Stimulated activated CD4-positive, alpha-beta T cell treated with anti-CD3 and anti-CD28 coated beads, Interleukin-12 subunit alpha, Interleukin-12 subunit beta, amount 100 ng/mL, for 4 hours (primary cell): ENCODE results near the gene RNF212B.
A peak's percentile ranks its signal among the peaks of the same experiment; 100 is the strongest.
"Not testable (repeated sequence)": the region's sequence is repeated elsewhere in the genome, so short reads cannot be mapped to it uniquely, and the experiment has no call there.

Experiments used
- DNase-seq: peaks from one replicate; pipeline ENCODE4 v3.0.0-alpha.2; 2020

Gene RNF212B

GRCh38 chr14:23245282-23245681 lies 7.5 kb downstream of the RNF212B start:
- no peak for DNase-seq

GRCh38 chr14:23248601-23249000 lies 10.9 kb downstream of the RNF212B start:
- no peak for DNase-seq

GRCh38 chr14:23249824-23250223 lies 12.1 kb downstream of the RNF212B start:
- DNase-seq: no peak

- no peak for DNase-seq
Measured at GRCh38 chr14:23252006-23252405, 14.3 kb downstream of the RNF212B start.

- no peak for DNase-seq
Measured at GRCh38 chr14:23252420-23253333, 14.9 kb downstream of the RNF212B start.

- DNase-seq: no peak
Measured at GRCh38 chr14:23258256-23258655, 20.5 kb downstream of the RNF212B start.

- DNase-seq: no peak
Measured at GRCh38 chr14:23259426-23259825, 21.7 kb downstream of the RNF212B start.

GRCh38 chr14:23260849-23261248 lies 23.1 kb downstream of the RNF212B start:
- DNase-seq: not testable (repeated sequence)

GRCh38 chr14:23269193-23269592 lies 31.5 kb downstream of the RNF212B start:
- DNase-seq: no peak

GRCh38 chr14:23275412-23275811 lies 37.7 kb downstream of the RNF212B start:
- DNase-seq: no peak

GRCh38 chr14:23277189-23277588 lies 39.5 kb downstream of the RNF212B start:
- no peak for DNase-seq

GRCh38 chr14:23277928-23278327 lies 40.2 kb downstream of the RNF212B start:
- not testable (repeated sequence) for DNase-seq

- DNase-seq: no peak
Measured at GRCh38 chr14:23281247-23281646, 43.5 kb downstream of the RNF212B start.

- no peak for DNase-seq
Measured at GRCh38 chr14:23284654-23285529, 47.2 kb downstream of the RNF212B start.

- DNase-seq: no peak
Measured at GRCh38 chr14:23285530-23286019, 47.8 kb downstream of the RNF212B start.

GRCh38 chr14:23286020-23286901 lies 48.5 kb downstream of the RNF212B start, which contains the start of gene HOMEZ:
TSS of gene HOMEZ (minus strand) at chr14:23286132. CDS start at chr14:23285952, 180 bp downstream.
- peak; percentile 98 for DNase-seq

- DNase-seq: no peak
Measured at GRCh38 chr14:23286902-23287479, 49.3 kb downstream of the RNF212B start.

- DNase-seq: peak; percentile 40
Measured at GRCh38 chr14:23294734-23295561, 57.2 kb downstream of the RNF212B start.

- no peak for DNase-seq
Measured at GRCh38 chr14:23296012-23296777, 58.5 kb downstream of the RNF212B start.

GRCh38 chr14:23297096-23297495 lies 59.4 kb downstream of the RNF212B start:
- DNase-seq: no peak
